GM21390 (cell line): ENCODE results near the gene MYB.
"Not testable (repeated sequence)": the region's sequence is repeated elsewhere in the genome, so short reads cannot be mapped to it uniquely, and the experiment has no call there.

Experiments
- ATAC-seq: cut with Tn5 transposase; IDR thresholded peaks from one replicate; pipeline ENCODE4 v1.9.1; 2021; ENCODE audit not compliant: unreplicated experiment

The MYB gene

DNA sequence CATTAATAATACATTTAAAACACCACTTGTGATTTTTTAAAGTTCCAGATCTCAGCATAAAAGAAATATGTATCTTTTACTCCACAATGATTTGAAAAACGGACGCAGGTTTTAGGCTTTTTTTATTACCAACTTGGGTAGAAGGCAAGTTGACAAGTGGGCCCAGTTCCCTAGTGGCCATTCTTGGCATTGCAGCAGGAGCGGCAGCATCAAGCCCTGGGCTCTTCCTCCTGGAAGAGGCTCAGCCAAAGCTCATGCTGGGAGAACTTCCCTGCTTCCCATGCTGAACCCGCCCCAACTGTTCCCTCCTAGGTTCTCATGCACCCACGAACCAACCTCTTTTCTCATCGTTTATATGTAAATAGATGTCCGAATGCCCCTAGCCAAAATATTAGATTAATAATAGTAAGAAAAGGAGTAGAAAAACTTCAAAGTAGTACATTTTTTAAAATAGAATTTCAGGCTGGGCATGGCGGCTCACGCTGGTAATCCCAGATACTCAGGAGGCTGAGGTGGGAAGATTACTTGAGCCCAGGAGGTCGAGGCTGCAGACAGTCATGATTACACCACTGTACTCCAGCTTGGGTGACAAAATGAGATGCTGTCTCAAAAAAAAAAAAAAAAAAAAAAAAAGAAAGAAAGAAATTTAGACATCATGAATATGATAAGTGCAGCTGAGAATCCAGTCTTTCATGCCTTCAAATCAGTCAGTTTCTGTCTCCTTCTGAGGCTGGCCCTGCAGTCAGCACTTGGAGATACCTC, 18.2 kb upstream of the MYB start:
- peak; percentile 9 for ATAC-seq

- ATAC-seq = peak; percentile 56
Observed at GRCh38 chr6:135163440-135163738, 17.7 kb upstream of the MYB start.

GRCh38 chr6:135164387-135164786, 16.7 kb upstream of the MYB start:
- not testable (repeated sequence) for ATAC-seq

DNA sequence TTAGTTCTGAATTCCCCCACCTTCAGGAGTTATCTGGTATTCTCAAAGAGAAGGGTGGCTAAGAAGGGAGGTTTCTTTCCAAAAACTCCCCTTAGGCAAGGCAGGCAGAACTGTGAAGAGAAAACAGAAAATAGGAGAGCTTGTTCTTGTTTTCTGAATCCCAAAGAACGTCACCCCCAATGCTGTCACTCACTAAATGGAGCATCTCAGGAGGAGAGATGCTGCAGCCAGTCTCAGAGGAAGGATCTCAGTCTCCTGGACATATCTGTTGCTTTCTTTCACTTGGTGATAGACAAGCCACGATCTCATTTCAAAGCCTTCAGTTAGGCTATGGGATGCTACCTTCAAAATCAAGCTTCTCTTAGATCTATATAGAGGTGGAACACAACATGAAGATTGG, 16.1 kb upstream of the MYB start:
- ATAC-seq = no peak

GRCh38 chr6:135166515-135166914, 14.6 kb upstream of the MYB start:
- ATAC-seq = no peak

GRCh38 chr6:135167617-135168016, 13.5 kb upstream of the MYB start:
- no peak for ATAC-seq

DNA sequence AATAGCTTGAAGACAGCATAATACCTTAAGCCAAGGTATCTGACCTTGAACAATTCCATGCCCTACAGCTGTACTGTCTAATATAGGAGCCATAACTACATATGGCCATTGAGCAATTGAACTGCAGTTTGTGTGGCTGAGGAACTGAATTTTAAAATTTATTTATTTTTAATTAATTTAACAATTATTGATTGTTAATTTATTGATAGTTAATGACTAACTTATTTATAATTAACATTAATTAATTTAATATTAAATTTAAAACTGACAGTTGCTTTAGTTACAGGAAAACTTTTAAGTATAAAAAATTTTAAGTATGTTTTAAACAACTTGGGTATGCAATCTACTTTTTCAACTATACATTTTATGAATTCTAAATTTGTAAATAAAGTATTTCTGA, 12.3 kb upstream of the MYB start:
- no peak for ATAC-seq

GRCh38 chr6:135170238-135170637, 10.9 kb upstream of the MYB start:
- ATAC-seq = peak; percentile 28

GRCh38 chr6:135170849-135171248, 10.3 kb upstream of the MYB start:
- ATAC-seq = peak; percentile 51

GRCh38 chr6:135173242-135173988, 7.7 kb upstream of the MYB start:
- ATAC-seq = no peak

- no peak for ATAC-seq
Observed at GRCh38 chr6:135173989-135174484, 7.1 kb upstream of the MYB start.

- ATAC-seq = no peak
Observed at GRCh38 chr6:135176058-135176457, 5.0 kb upstream of the MYB start.

DNA sequence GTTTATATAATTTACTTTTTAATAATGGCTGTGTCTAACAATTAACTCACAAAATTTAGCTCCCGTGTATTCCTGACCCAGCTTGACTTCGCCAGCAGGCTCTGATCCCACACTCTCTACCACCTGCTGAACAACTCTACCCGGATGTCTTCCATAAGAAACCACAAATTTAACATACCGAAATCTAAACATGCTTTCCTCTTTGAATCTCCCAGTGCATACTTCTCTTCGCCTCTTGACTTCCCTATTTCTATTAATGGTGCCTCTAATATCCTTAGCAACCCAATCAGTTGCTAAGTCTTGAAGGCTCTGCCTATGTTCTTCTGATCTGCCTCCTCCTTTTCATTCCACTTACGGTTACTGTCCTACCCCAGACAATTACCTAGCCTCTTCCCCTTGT, 4.6 kb upstream of the MYB start:
- no peak for ATAC-seq

- ATAC-seq = no peak
Observed at GRCh38 chr6:135179372-135179771, 1.7 kb upstream of the MYB start.

DNA sequence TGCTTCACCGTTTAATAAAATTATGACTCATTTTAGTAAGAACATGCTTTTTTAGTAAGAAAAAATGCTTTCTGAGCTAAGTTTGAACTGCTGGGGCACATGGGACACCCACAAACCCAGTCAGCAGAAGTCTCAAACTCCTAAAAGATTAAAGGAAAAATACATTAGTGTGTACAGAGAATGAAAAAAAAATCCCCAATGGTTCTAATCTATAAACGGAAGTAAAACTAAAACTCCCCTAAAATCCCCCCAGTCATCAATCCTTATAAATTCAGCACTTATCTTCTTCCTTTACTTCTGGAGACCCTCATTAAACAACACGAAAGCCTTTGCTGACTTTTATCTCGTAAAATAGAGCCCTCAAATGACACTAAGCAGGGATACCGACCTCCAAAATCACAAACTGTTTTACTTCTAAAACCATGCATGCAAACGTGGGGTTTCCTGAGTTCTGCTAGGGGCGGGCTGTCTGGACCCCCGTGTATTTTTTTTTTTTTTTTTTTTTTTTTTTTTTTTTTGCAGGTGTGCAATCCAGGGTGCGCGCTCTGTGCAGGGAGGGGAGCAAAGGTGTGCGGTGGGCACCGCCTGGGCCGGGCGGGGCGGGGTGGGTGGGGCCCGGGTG, 1.1 kb upstream of the MYB start:
- ATAC-seq = no peak

GRCh38 chr6:135181333-135182070, 394 bp downstream of the MYB start:
- ATAC-seq = no peak

DNA sequence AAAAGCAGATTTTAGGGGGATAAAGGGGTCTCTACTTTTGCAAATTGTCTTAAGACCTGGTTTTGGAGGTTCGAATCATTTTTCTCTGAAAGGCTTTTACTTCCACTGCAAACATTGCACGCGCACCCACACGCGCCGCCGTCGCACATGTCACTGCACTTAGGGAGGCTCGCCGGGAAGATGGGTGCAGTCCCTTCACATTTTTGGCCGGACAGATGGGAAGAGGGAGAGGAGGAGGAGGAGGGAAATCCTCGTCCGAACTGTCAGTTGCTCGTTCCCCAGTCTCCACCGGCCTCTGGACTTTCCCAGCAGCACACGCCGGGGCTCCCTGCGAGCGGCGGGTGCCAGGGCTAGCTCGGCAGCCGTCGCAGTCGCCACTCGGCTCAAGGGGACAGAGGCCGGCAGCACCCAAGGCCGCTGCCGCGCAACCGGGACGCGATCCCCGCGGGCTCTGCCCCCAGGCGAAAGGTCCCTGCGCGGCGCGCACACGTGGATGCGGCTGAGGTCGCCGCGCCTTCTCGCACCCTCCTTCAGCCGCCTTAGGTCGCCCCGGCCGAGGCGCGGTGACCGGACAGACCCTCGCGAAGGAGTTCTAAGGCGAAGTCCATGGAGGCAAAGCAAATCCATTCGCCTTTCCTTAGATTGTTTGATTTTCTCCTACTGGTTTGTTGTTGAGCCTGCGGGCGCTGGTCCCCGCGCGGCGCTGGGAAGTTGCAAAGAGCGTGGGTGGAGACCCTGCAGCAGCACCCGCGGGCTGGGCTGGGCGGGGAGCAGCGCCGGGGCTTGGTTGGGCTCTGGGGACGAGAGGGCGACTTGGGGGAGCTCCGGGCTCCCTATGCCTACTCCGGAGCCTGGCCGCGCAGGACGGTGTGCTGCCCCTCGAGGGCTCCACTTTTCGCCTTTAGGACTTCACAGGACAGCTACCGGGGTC, 1.2 kb downstream of the MYB start:
- peak; percentile 16 for ATAC-seq

DNA sequence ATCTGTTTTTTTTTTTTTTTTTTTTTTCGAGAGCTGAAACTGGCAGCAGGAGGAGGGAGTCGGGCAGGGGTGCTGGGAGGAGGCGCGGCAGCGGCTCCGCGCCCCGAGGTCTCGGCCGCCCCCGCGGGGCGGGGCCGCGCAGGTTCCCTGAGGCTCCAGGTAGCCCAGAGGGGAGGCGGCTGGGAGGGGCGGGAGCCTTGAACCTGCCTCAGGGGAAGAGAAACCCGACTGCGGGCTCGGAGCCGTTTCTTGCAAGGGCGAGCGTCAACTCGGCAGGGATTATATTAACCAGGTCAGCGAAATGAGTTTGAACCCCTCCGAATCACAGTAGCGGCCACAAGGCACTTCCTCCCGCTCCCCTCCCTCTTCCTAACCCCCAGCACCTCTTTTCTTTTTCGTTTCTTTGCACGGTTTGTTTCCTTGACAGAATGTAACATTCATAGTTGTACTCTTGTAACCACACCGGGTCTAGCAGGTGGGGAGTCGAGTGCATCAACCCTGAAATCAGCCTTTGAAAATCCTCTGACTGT, 2.0 kb downstream of the MYB start:
- peak; percentile 42 for ATAC-seq

DNA sequence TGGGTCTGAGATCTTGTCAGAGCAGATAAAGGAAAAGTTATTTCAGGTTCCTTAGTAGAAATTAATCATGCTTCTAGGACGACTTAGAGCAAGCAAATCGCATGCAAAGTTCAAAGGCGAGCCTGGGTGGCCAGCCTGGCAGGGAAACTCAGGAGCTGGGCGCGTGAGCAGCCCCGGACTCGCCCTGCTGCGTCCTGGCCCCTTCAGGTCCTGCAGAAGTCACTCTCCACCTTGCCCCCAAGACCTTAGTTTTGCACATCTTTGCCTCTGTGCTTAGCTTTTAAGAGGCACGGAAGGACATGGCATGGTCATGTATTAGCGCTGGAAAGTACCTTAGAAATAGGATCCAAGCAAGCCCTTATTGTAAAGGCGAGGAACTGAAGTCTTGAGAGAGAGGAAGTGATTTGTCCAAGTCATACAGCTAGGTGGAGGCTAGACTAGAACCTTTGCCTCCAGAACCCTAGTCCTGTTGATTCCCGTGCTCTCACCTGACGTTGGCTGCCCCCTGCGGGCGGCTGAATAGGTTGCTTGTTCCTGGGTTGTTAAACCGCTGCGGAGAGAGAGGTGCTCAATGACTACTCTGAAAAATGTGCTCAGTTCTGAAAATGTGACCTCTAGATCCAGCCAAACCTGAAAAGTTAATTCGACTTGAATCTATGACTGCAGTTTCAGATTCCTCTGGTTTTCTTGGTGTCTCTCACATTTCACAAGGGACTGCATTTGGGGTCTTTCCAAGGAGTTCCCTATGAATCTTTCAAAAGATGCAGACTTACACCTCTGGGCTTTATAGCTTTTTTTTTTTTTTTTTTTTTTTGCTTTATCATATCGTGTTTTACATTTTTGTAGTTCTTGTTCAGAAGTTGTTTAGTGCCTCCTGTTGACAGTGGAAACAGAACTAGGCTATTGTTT, 2.7 kb downstream of the MYB start:
- peak; percentile 36 for ATAC-seq
